ENCODE data around the gene C16orf89. TPM values are rescaled to one million over a fixed set of nuclear protein-coding genes. Genes with fewer than 3 reads are reported as not detected.
A peak's percentile ranks its signal among the peaks of the same experiment; 100 is the strongest.

The C16orf89 gene
- total and polyA plus RNA-seq, 4 donors = 17.7 to 416 (median 60.2) TPM

DNA sequence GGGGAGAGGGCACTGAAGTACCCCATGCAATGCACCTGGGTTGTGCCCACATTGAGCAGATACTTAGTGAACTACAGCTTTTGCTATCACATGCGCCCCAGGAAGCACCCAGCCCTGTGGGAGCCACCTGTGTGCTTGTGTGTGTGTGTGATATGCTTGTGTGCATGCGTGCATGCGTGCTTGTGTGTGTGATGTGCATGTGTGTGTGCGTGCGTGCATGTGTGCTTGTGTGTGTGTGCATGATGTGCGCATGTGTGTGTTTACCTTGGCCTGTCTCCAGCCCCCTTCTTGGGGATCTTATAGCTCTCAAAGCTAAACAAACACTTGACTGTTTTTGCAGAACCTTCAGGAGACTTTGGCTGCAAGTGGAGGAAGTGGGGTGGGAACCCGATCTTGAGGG, 841 bp downstream of the C16orf89 start:
- DNase-seq (ENCODE audit: low read depth in 4 of 6, low spot score in 6 of 6) = peak in 1 of 6 donors; percentile 49
- Histone ChIP-seq H3K4me3 (ENCODE audit: low read depth, low read length) (peak overlapping the region; percentile 24), H3K36me3 (ENCODE audit: control insufficient read depth, insufficient read depth, low read length) (no peaks in the 10 kb centered on the region), H3K4me1 (ENCODE audit: control insufficient read depth, insufficient read depth, low read length) (peaks cover 9% of the 10 kb centered on the region), H3K27ac (ENCODE audit: low read depth, low read length) (peak overlapping the region; percentile 58), H3K9me3 (ENCODE audit: control insufficient read depth, insufficient read depth, low read length) (no peaks in the 10 kb centered on the region), H3K27me3 (ENCODE audit: control insufficient read depth, insufficient read depth, low read length) (peaks cover 5% of the 10 kb centered on the region)
- WGBS (ENCODE audit: insufficient coverage) = 82% methylated on average over 5 of the region's 7 CpGs

DNA sequence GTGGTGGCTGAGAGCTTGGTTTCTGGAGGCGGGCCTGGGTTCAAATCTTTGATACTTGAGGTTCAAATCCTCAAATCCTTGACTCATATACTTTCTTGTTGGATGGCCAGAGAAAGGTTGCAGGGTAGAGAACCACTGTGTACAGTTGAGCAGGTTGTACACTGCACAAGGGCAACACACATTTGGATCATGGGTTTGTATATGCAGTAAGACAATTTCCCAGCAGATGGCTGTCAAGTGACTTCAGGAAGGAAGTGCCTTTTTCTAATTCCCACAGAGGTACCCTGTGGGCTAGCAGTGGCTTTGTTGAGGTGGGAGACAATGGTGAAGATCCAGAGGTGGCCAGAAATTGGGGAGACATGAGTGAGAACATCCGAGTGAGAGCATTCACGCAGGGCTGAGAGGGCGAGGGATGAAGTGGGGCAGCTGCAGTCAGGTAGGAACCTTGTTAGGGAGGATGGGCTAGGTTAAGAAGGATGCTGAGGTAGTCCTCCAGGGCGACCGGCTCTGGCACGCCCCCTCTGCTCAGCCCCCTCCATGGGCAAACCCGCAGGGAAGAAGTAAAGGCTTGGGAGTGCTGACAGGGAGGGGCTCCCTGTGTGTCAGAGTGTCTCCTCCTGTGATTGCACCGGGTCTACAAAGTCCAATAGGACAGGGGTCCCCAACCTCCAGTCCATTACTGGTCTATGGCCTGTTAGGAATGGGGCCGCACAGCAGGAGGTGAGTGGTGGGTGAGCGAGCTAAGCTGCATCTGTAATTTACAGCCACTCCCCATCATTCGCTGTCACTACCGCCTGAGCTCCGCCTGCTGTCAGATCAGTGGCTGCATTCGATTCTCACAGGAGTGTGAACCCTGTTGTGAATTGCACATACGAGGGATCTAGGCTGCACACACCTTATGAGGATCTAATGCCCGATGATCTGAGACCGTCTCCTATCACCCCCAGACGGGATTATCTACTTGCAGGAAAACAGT, 2.7 kb downstream of the C16orf89 start:
- Histone ChIP-seq H3K4me3 (ENCODE audit: low read depth, low read length) (no peak overlapping the region), H3K27ac (ENCODE audit: low read depth, low read length) (no peak overlapping the region)
- WGBS (ENCODE audit: insufficient coverage) = 68% methylated on average over 11 of the region's 19 CpGs

DNA sequence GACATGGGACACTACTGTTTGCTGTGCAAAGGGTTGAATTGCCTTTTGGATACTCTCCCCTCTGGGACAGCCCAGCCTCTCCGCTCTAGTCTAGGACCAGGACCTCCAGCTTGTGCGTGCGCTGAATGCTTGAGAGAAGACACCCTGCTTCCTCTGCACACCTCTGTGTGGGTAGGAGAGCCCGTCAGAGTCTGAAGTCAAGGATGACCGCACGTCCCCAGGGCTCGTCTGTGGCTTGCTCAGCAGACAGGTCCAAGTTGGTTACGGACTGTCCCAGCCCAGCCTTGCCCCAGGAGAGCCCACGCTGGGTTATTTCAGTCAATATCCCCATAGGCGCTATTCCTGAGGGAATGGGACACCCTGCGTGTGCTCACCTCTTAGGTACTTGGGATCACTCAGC, 3.7 kb downstream of the C16orf89 start:
- H3K27ac ChIP-seq (ENCODE audit: low read depth, low read length) = no peak overlapping the region
- no peaks in the 10 kb centered on the region for H3K9me3 ChIP-seq (ENCODE audit: control insufficient read depth, insufficient read depth, low read length)
- peaks cover 5% of the 10 kb centered on the region for H3K27me3 ChIP-seq (ENCODE audit: control insufficient read depth, insufficient read depth, low read length)
- WGBS (ENCODE audit: insufficient coverage) = 83% methylated on average over 9 of the region's 11 CpGs
- no peaks in the 10 kb centered on the region for H3K36me3 ChIP-seq (ENCODE audit: control insufficient read depth, insufficient read depth, low read length)
- no peak overlapping the region for H3K4me3 ChIP-seq (ENCODE audit: low read depth, low read length)
- peaks cover 14% of the 10 kb centered on the region for H3K4me1 ChIP-seq (ENCODE audit: control insufficient read depth, insufficient read depth, low read length)
- no peak for DNase-seq (ENCODE audit: low read depth in 4 of 6, low spot score in 6 of 6)

More for the DNA sequence above, 2.7 kb downstream of the C16orf89 start:
- Histone ChIP-seq H3K4me1 (ENCODE audit: control insufficient read depth, insufficient read depth, low read length) (peaks cover 14% of the 10 kb centered on the region), H3K27me3 (ENCODE audit: control insufficient read depth, insufficient read depth, low read length) (peaks cover 5% of the 10 kb centered on the region), H3K36me3 (ENCODE audit: control insufficient read depth, insufficient read depth, low read length) (no peaks in the 10 kb centered on the region), H3K9me3 (ENCODE audit: control insufficient read depth, insufficient read depth, low read length) (no peaks in the 10 kb centered on the region)
- peak in 1 of 6 donors; percentile 4 for DNase-seq (ENCODE audit: low read depth in 4 of 6, low spot score in 6 of 6)

DNA sequence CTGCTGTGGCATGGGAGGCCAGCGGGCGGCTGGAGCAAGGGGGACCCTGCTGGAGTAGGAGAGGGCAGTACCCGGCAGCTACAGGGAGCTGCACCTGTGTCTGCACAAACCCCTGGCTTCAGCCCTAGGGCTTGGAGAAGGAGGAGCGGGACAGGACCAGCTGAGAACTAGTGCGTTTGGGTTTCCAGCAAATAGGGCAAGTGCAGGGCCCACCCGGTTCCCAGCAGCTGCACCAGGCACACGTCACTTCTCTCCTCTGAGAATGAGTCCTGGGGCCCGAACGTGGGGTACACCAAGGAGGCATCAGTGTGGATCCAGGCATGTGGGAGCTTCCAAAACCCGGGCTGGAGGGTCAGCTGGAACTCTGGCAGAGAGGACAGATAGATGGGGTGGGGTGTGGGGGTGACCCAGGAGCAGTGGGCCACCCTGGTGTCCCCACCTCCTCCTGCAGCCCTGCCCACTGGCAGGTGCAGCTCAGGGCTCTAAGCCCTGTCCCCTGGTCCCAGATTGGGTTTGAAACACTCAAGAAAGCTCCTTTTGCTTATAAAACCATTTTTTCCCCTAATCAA, 5.6 kb downstream of the C16orf89 start:
- no peak for DNase-seq (ENCODE audit: low read depth in 4 of 6, low spot score in 6 of 6)
- no peaks in the 10 kb centered on the region for H3K9me3 ChIP-seq (ENCODE audit: control insufficient read depth, insufficient read depth, low read length)
- H3K4me1 ChIP-seq (ENCODE audit: control insufficient read depth, insufficient read depth, low read length) = peaks cover 5% of the 10 kb centered on the region
- peaks cover 5% of the 10 kb centered on the region for H3K27me3 ChIP-seq (ENCODE audit: control insufficient read depth, insufficient read depth, low read length)
- H3K36me3 ChIP-seq (ENCODE audit: control insufficient read depth, insufficient read depth, low read length) = peaks cover 3% of the 10 kb centered on the region
- H3K4me3 ChIP-seq (ENCODE audit: low read depth, low read length) = no peak overlapping the region
- H3K27ac ChIP-seq (ENCODE audit: low read depth, low read length) = no peak overlapping the region
- 57% methylated on average over 9 of the region's 10 CpGs for WGBS (ENCODE audit: insufficient coverage)

DNA sequence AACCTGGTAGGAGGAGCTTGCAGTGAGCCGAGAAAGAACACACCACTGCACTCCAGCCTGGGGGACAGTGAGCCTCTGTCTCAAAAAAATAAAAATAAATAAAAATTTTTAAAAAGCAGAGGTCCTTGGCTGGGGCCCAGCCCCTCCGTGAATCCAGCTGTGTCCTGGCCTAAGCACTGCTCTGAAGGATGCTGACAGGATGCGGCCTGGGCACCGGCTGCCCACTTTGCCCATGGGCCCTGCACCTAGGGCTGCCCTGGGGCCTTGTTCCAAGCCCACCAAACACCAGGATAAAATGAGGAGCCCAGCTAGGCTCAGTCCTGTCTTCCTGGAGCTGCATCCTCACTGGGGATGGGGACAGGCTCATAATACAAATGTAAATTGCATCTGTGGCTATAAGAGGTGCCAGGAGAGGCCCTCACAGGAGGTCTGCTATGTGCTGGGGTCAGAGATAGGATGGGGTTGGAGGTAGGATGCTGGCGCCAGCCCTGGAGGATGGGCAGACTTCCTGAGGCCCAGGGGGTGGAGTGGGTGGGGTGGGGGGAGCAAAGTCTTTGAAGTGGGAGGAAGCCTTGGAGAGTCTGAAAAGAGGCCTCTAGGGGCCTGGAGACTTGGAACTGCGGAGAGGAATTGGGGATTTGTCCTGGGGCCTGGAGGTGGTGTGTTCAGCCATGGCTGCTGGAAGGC, 6.2 kb downstream of the C16orf89 start:
- WGBS (ENCODE audit: insufficient coverage) = 68% methylated on average over 5 of the region's 6 CpGs
- H3K9me3 ChIP-seq (ENCODE audit: control insufficient read depth, insufficient read depth, low read length) = no peaks in the 10 kb centered on the region
- no peak for DNase-seq (ENCODE audit: low read depth in 4 of 6, low spot score in 6 of 6)
- H3K27ac ChIP-seq (ENCODE audit: low read depth, low read length) = no peak overlapping the region
- peaks cover 5% of the 10 kb centered on the region for H3K27me3 ChIP-seq (ENCODE audit: control insufficient read depth, insufficient read depth, low read length)
- H3K4me3 ChIP-seq (ENCODE audit: low read depth, low read length) = no peak overlapping the region
- H3K36me3 ChIP-seq (ENCODE audit: control insufficient read depth, insufficient read depth, low read length) = peaks cover 3% of the 10 kb centered on the region
- peaks cover 5% of the 10 kb centered on the region for H3K4me1 ChIP-seq (ENCODE audit: control insufficient read depth, insufficient read depth, low read length)

DNA sequence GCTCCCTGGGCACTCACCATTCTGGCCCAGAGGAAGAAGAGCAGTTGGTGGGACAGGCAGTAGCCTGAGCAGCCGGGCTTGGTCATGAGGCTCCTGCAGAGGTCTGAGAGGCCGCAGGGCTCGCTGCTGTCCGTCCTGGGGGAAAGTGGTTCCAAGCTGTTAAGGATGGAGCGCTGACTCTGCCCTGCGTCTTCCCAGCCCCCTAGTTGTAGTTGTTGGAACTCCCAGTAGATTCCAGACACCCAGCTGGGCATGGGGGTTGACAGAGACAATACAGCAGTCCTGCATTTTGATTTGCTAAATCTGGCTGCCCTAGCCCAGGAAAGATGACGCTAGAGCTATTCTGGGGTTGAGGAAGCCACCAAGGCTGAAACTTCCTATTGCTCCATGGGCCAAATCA, 7.3 kb downstream of the C16orf89 start:
- no peak overlapping the region for H3K4me3 ChIP-seq (ENCODE audit: low read depth, low read length)
- peak in 1 of 6 donors; percentile 38 for DNase-seq (ENCODE audit: low read depth in 4 of 6, low spot score in 6 of 6)
- H3K27me3 ChIP-seq (ENCODE audit: control insufficient read depth, insufficient read depth, low read length) = peaks cover 5% of the 10 kb centered on the region
- H3K27ac ChIP-seq (ENCODE audit: low read depth, low read length) = no peak overlapping the region
- whole genome bisulfite sequencing (ENCODE audit: insufficient coverage) = 19% methylated on average over 7 of the region's 7 CpGs
- peaks cover 3% of the 10 kb centered on the region for H3K36me3 ChIP-seq (ENCODE audit: control insufficient read depth, insufficient read depth, low read length)
- H3K4me1 ChIP-seq (ENCODE audit: control insufficient read depth, insufficient read depth, low read length) = peaks cover 5% of the 10 kb centered on the region
- H3K9me3 ChIP-seq (ENCODE audit: control insufficient read depth, insufficient read depth, low read length) = no peaks in the 10 kb centered on the region

DNA sequence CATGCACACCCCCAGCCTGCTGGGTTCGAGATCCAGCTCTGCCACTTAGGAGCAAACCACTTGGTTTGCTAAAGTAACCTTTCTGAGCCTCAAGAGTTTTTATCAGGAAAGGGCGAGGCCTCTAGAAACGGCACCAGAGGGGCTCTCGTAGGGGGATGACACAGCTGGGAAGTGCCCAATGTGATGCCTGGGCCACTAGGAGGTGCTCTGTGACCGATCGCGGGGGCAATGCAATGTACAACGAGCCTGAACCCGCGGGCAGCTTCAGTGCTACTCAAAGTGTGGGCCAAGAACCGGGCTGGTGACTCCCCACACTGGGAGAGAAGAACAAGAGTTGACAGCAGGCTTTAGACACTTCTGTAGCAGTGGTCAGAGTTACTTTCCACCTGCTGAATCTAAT, 9.4 kb downstream of the C16orf89 start:
- DNase-seq (ENCODE audit: low read depth in 4 of 6, low spot score in 6 of 6) = no peak
- Histone ChIP-seq H3K4me3 (ENCODE audit: low read depth, low read length) (no peak overlapping the region), H3K4me1 (ENCODE audit: control insufficient read depth, insufficient read depth, low read length) (peaks cover 5% of the 10 kb centered on the region), H3K27me3 (ENCODE audit: control insufficient read depth, insufficient read depth, low read length) (no peaks in the 10 kb centered on the region), H3K36me3 (ENCODE audit: control insufficient read depth, insufficient read depth, low read length) (peaks cover 3% of the 10 kb centered on the region), H3K9me3 (ENCODE audit: control insufficient read depth, insufficient read depth, low read length) (no peaks in the 10 kb centered on the region), H3K27ac (ENCODE audit: low read depth, low read length) (no peak overlapping the region)
- WGBS (ENCODE audit: insufficient coverage) = 18% methylated on average over 11 of the region's 11 CpGs

DNA sequence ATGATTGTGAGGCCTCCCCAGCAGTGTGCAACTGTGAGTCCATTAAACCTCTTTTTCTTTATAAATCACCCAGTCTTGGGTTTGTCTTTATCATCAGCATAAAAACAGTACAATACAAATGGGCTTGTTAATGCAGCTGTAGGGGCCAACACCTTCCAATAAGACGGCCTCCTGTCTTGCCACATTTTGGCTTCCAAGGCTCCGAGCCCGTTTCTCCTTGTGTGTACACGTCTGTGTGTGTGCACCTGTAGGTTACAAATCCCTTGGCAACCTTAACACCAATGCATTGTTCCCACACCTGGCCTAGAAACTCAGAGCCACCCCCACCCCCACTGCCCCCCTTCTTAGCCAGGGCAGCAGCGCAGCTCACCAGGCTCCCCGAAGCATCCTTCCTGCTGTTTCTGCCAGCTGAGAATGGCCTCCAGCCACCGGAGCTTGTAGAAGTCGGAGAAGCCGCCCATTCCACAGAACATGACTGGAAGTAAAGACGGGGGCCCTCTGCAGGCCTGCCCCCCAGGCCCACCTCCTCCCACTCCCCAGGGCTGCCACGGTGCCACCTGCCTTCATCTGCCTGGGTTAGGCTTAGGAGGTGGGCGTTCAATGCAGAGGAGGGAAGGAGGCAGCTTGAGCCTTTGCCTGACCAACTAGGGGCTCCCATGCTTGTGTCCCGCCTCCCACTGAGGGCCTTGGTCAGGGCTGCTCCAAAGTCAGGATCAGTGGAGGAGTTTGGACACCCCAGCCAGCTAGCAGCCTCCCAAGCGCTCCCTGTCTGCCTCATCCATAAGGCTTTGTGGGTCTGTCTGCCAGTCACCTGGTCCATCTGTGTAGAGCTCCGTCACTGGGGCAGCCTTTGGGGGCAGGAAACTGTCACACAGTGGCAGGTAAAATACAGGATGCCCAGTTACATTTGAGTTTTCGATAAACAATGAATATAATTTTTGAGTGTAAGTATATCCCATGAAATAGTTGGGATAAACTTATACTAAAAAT, 10.6 kb downstream of the C16orf89 start:
- H3K4me3 ChIP-seq (ENCODE audit: low read depth, low read length) = no peak overlapping the region
- no peak for DNase-seq (ENCODE audit: low read depth in 4 of 6, low spot score in 6 of 6)
- H3K27ac ChIP-seq (ENCODE audit: low read depth, low read length) = no peak overlapping the region
- H3K9me3 ChIP-seq (ENCODE audit: control insufficient read depth, insufficient read depth, low read length) = no peaks in the 10 kb centered on the region
- H3K27me3 ChIP-seq (ENCODE audit: control insufficient read depth, insufficient read depth, low read length) = no peaks in the 10 kb centered on the region
- peaks cover 5% of the 10 kb centered on the region for H3K4me1 ChIP-seq (ENCODE audit: control insufficient read depth, insufficient read depth, low read length)
- 88% methylated on average over 11 of the region's 16 CpGs for WGBS (ENCODE audit: insufficient coverage)
- peaks cover 3% of the 10 kb centered on the region for H3K36me3 ChIP-seq (ENCODE audit: control insufficient read depth, insufficient read depth, low read length)

DNA sequence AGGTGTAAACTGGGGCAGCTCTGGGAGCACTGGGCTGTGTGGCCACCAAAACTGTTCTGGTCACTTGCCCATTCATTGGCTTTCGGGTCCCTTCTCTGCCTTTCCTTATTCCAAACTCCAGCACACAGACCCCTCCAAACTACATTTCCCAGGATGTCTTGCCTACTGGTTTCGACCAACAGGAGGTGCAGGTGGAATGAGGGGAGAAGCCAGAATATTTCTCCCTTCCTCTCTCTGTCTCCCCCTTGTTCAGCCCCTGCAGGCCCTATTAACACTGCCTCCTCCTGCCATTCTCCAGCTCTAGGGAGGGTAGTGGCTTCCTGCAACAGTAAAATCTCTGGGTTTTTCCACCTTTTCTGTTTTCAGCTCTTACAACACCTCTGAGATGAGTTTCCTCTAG, 18.8 kb downstream of the C16orf89 start:
- no peak overlapping the region for H3K4me3 ChIP-seq (ENCODE audit: low read depth, low read length)
- H3K27me3 ChIP-seq (ENCODE audit: control insufficient read depth, insufficient read depth, low read length) = no peaks in the 10 kb centered on the region
- no peak overlapping the region for H3K27ac ChIP-seq (ENCODE audit: low read depth, low read length)
- no peaks in the 10 kb centered on the region for H3K9me3 ChIP-seq (ENCODE audit: control insufficient read depth, insufficient read depth, low read length)
- H3K36me3 ChIP-seq (ENCODE audit: control insufficient read depth, insufficient read depth, low read length) = peaks cover 14% of the 10 kb centered on the region
- DNase-seq (ENCODE audit: low read depth in 4 of 6, low spot score in 6 of 6) = no peak
- 89% methylated on average over 1 of the region's 2 CpGs for WGBS (ENCODE audit: insufficient coverage)
- H3K4me1 ChIP-seq (ENCODE audit: control insufficient read depth, insufficient read depth, low read length) = no peaks in the 10 kb centered on the region

Measured in spinal cord (tissue), 10 donors.